SK-N-SH (cell line): Measurements from ENCODE around the gene MIF. TPM values are rescaled to one million over a fixed set of nuclear protein-coding genes. Genes with fewer than 3 reads are reported as not detected.

Experiments used
- CTCF ChIA-PET: fragments of 300-600, 350-600 bp; formaldehyde crosslinking; extraction: SDS; loops from one replicate; lab custom pipeline; 2021; lab: Yijun Ruan, JAX
- POLR2A ChIA-PET: fragments of 350-600 bp; sonication (Branson Sonifier 250); formaldehyde crosslinking; extraction: SDS; loops from one replicate; lab custom pipeline; 2020; ENCODE audit warnings: antibody characterized with exemption, inconsistent platforms; lab: Yijun Ruan, JAX
- DNase-seq: peaks from one replicate; pipeline ENCODE4 v3.0.0; 2012
- H2AFZ ChIP-seq: fragments of 200-600 bp; sonication (generic); 2 replicates; pipeline ENCODE4 v1.8.1; 2016; ENCODE audit warnings: antibody characterized with exemption, mild to moderate bottlenecking, low read depth
- H3F3A ChIP-seq: fragments of 200-600 bp; sonication (generic); replicated peaks from 2 replicates; pipeline ENCODE3; 2016; ENCODE audit warnings: antibody characterized with exemption, mild to moderate bottlenecking; ENCODE audit not compliant: insufficient read depth
- H3K27ac ChIP-seq, 2 experiments: fragments of 200-500 bp in 1 of 2; fragments of 200-600 bp in 1 of 2; sonication (Bioruptor generic) in 1 of 2; sonication (generic), shearing (Covaris generic) in 1 of 2; 2 replicates each; pipeline versions ENCODE4 v1.5.1 to v1.6.1; 2014 to 2016; ENCODE audit warnings: low read depth in 2 of 2, inconsistent platforms in 1 of 2, low read length in 1 of 2, mild to moderate bottlenecking in 1 of 2, mixed read lengths in 1 of 2
- H3K27me3 ChIP-seq: fragments of 200-600 bp; sonication (generic), shearing (Covaris generic); 2 replicates; pipeline ENCODE4 v1.6.1; 2016; ENCODE audit warnings: mixed run types; ENCODE audit not compliant: insufficient read depth
- H3K36me3 ChIP-seq, 2 experiments: fragments of 200-500 bp in 1 of 2; fragments of 200-600 bp in 1 of 2; sonication (Bioruptor generic) in 1 of 2; sonication (generic) in 1 of 2; replicated peaks in 1 of 2; 2 replicates each; pipeline versions ENCODE3 to v1.5.1; 2014 to 2016; ENCODE audit warnings: low read length in 1 of 2, mild to moderate bottlenecking in 1 of 2; ENCODE audit not compliant: insufficient read depth in 2 of 2, control insufficient read depth in 1 of 2
- H3K4me1 ChIP-seq, 2 experiments: fragments of 200-500 bp in 1 of 2; fragments of 200-600 bp in 1 of 2; sonication (Bioruptor generic) in 1 of 2; sonication (generic), shearing (Covaris generic) in 1 of 2; 2 replicates each; pipeline versions ENCODE4 v1.5.1 to v1.6.1; 2014 to 2016; ENCODE audit warnings: low read depth in 1 of 2, low read length in 1 of 2, mixed run types in 1 of 2; ENCODE audit not compliant: insufficient read depth in 2 of 2, control insufficient read depth in 1 of 2
- H3K4me2 ChIP-seq: fragments of 200-600 bp; sonication (generic), shearing (Covaris generic); 2 replicates; pipeline ENCODE4 v1.6.1; 2017; ENCODE audit warnings: mixed run types
- H3K4me3 ChIP-seq, 2 experiments: fragments of 200-500 bp in 1 of 2; fragments of 200-600 bp in 1 of 2; sonication (Bioruptor generic) in 1 of 2; sonication (generic), shearing (Covaris generic) in 1 of 2; 2 replicates each; pipeline versions ENCODE4 v1.5.1 to v1.8.1; 2014 to 2016; ENCODE audit warnings: low read depth in 2 of 2, inconsistent platforms in 1 of 2, low read length in 1 of 2, mild to moderate bottlenecking in 1 of 2, mixed read lengths in 1 of 2, moderate library complexity in 1 of 2
- H3K79me2 ChIP-seq: fragments of 200-600 bp; sonication (generic); 2 replicates; pipeline ENCODE4 v1.8.1; 2017; ENCODE audit warnings: mild to moderate bottlenecking; ENCODE audit not compliant: insufficient read depth
- H3K9ac ChIP-seq: fragments of 200-600 bp; sonication (generic); 2 replicates; pipeline ENCODE4 v1.6.1; 2017; ENCODE audit warnings: mixed run types
- H3K9me2 ChIP-seq: fragments of 200-600 bp; sonication (generic); 2 replicates; pipeline ENCODE4 v1.6.1; 2017; ENCODE audit warnings: mixed run types
- H3K9me3 ChIP-seq: fragments of 200-600 bp; sonication (generic); 2 replicates; pipeline ENCODE4 v1.6.1; 2017; ENCODE audit warnings: mixed run types, mild to moderate bottlenecking, moderate library complexity
- H4K20me1 ChIP-seq: fragments of 200-600 bp; sonication (generic); 2 replicates; pipeline ENCODE4 v1.6.1; 2017; ENCODE audit warnings: mild to moderate bottlenecking, mixed run types; ENCODE audit not compliant: insufficient read depth
- CHD2 ChIP-seq: fragments of 150-350 bp; IDR thresholded peaks from 2 replicates; pipeline ENCODE4 v1.6.1; 2018; ENCODE audit warnings: low read length; ENCODE audit not compliant: partially characterized antibody
- CTCF ChIP-seq: fragments of 200-600 bp; sonication (generic); IDR thresholded peaks from 2 replicates; pipeline ENCODE4 v1.6.1; 2017; ENCODE audit warnings: antibody characterized with exemption, mild to moderate bottlenecking, moderate library complexity
- GABPA ChIP-seq: IDR thresholded peaks from 2 replicates; pipeline ENCODE4 v1.4.0; 2012; ENCODE audit warnings: low read depth, mild to moderate bottlenecking
- GATA2 ChIP-seq: sonication (generic); formaldehyde crosslinking; IDR thresholded peaks from 2 replicates; pipeline ENCODE4 v1.5.0; 2020; ENCODE audit warnings: mild to moderate bottlenecking, missing genetic modification reagents
- MXI1 ChIP-seq: IDR thresholded peaks from 2 replicates; pipeline ENCODE4 v1.6.1; 2012; ENCODE audit warnings: mild to moderate bottlenecking, low read depth, low read length, improper control_type of control experiment
- NFIC ChIP-seq: IDR thresholded peaks from 2 replicates; pipeline ENCODE4 v1.4.0; 2012; ENCODE audit warnings: borderline replicate concordance
- NRF1 ChIP-seq: IDR thresholded peaks from 2 replicates; pipeline ENCODE4 v1.6.1; 2012; ENCODE audit warnings: low read depth, mild to moderate bottlenecking, low read length
- SIN3A ChIP-seq: IDR thresholded peaks from 2 replicates; pipeline ENCODE4 v1.6.1; 2012; ENCODE audit warnings: low read depth, mild to moderate bottlenecking, low read length, moderate library complexity, borderline replicate concordance
- TAF1 ChIP-seq: IDR thresholded peaks from 2 replicates; pipeline ENCODE4 v1.6.1; 2012; ENCODE audit warnings: low read depth, mild to moderate bottlenecking, low read length, moderate library complexity, borderline replicate concordance
- TEAD4 ChIP-seq: IDR thresholded peaks from 2 replicates; pipeline ENCODE4 v1.4.0; 2012; ENCODE audit warnings: mild to moderate bottlenecking, borderline replicate concordance; ENCODE audit not compliant: insufficient read depth
- WGBS: methylation state at CpG from one replicate; pipeline ENCODE4 v1.1.6; 2017; ENCODE audit warnings: low lambda C conversion rate; 5-methylcytosine and 5-hydroxymethylcytosine counted together
- polyA plus RNA-seq, 3 experiments: library from polyadenylated mRNA; depleted of rRNA; stranded (reverse); fragments of >200 nt; gene quantifications; 2 replicates each; pipeline ENCODE4 v1.2.3, GENCODE V29; 2012
- TF ChIP-seq, protein P1 (sequence below): IDR thresholded peaks from 2 replicates; pipeline ENCODE4; 2012
- TF ChIP-seq, protein P2 (sequence below): IDR thresholded peaks from 2 replicates; pipeline ENCODE4 v1.4.0; 2012; ENCODE audit warnings: low read depth, borderline replicate concordance
- TF ChIP-seq, protein P3 (sequence below): IDR thresholded peaks from 2 replicates; pipeline ENCODE4 v1.4.0; 2012; ENCODE audit warnings: low read depth

MIF gene
- polyA plus RNA-seq, 1 of the 3 experiments (the other 2 are of a cell fraction), result 565 TPM

GRCh38 chr22:23894710-23895598, 771 bp downstream of the MIF start:
- WGBS, result under 1% methylated on average over 21 of the region's 79 CpGs
- no peaks in the 10 kb centered on the region for H3K9me3 ChIP-seq

More at GRCh38 chr22:23894710-23895598, 771 bp downstream of the MIF start:
- peak overlapping the region; percentile 84 to 96 for H3K27ac ChIP-seq
- peak; percentile 89 for DNase-seq
- H2AFZ ChIP-seq, result no peak overlapping the region
- peaks cover 9% of the 10 kb centered on the region; the same call in 1 of the 2 replicates for H4K20me1 ChIP-seq
- POLR2A ChIA-PET, result interaction anchor here (1.0 to 2.0 kb wide), 6 partner anchors 18 to 48 kb away, joined by 3 to 15 read pairs (median 6); partner anchors contain the start of gene SLC2A11
- CTCF ChIA-PET, result interaction anchor here (0.6 to 3.3 kb wide), 20 partner anchors 8 to 335 kb away, joined by 3 to 21 read pairs (median 6); partner anchors contain the start of genes SLC2A11 and ZNF70
- H3F3A ChIP-seq, result peaks cover under 1% of the 10 kb centered on the region
- peaks cover 21 to 23% of the 10 kb centered on the region in 2 experiments for H3K36me3 ChIP-seq
- H3K79me2 ChIP-seq, result peaks cover 25% of the 10 kb centered on the region; the same call in 1 of the 2 replicates
- no peaks in the 10 kb centered on the region for H3K9me2 ChIP-seq
- no peaks in the 10 kb centered on the region for H3K27me3 ChIP-seq
- H3K4me2 ChIP-seq, result peak overlapping the region; percentile 89
- H3K4me3 ChIP-seq, result peak overlapping the region; percentile 79 to 85
- H3K9ac ChIP-seq, result peak overlapping the region; percentile 95
- TF ChIP-seq MXI1 (peak; percentile 77), CTCF (peak; percentile 48), GATA2 (CRISPR knock-in tag) (no peak), TAF1 (0 out of 2 replicates have a peak, but pooled peaks have one; percentile 11), TEAD4 (no peak), NFIC (peak; percentile 37; the same call in 1 of the 2 replicates), CHD2 (peak; percentile 53), GABPA (no peak), SIN3A (peak; percentile 41; the same call in 1 of the 2 replicates), NRF1 (peak; percentile 68)
- TF ChIP-seq, protein P1, sequence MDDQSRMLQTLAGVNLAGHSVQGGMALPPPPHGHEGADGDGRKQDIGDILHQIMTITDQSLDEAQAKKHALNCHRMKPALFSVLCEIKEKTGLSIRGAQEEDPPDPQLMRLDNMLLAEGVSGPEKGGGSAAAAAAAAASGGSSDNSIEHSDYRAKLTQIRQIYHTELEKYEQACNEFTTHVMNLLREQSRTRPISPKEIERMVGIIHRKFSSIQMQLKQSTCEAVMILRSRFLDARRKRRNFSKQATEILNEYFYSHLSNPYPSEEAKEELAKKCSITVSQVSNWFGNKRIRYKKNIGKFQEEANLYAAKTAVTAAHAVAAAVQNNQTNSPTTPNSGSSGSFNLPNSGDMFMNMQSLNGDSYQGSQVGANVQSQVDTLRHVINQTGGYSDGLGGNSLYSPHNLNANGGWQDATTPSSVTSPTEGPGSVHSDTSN, result peak; percentile 12; the same call in 1 of the 2 replicates
- TF ChIP-seq, protein P2, sequence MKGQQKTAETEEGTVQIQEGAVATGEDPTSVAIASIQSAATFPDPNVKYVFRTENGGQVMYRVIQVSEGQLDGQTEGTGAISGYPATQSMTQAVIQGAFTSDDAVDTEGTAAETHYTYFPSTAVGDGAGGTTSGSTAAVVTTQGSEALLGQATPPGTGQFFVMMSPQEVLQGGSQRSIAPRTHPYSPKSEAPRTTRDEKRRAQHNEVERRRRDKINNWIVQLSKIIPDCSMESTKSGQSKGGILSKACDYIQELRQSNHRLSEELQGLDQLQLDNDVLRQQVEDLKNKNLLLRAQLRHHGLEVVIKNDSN, result peak; percentile 61; the same call in 1 of the 2 replicates
- TF ChIP-seq, protein P3, sequence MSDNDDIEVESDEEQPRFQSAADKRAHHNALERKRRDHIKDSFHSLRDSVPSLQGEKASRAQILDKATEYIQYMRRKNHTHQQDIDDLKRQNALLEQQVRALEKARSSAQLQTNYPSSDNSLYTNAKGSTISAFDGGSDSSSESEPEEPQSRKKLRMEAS, result peak; percentile 95
- TF ChIP-seq, all 33 proteins: peak for 10
- peaks cover 10 to 33% of the 10 kb centered on the region in 2 experiments; a peak in 2 of 4 replicates for H3K4me1 ChIP-seq
